Measurements from ENCODE around the gene SAFB2.
"Not testable (repeated sequence)": the region's sequence is repeated elsewhere in the genome, so short reads cannot be mapped to it uniquely, and the experiment has no call there.

Gene SAFB2

DNA sequence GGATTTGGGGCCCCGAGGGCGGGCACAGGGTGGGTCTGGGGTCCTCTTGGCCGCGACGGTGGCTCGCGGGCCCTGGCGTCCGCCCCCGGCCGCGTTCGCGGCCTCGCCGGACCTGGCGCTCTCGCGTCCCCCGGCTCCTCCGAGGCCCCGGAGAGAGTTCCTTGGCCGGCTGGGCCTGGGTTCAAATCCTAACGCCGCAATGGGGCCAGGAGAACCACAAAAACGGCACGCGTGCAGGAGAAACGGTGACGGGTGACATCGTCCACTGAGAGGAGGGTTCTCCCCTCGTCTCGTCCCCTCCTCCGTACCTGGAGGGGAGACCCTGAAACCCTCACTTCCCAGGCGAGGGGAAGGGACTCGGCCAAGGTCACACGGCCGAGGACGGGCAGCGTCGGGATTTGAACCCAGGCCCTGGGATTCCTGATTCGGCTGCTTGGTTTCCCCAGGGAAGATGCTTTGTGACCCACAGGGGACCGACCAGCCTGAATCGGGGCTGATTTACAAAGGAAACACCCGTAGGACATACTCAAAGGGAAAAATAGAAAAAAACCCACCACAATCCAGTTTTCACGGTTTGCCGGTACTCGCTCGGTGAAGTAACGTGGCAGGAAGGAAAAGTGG, 931 bp upstream of the SAFB2 start:
- H3K27ac ChIP-seq (ENCODE audit: low read depth, low read length) = peak overlapping the region; percentile 89
- H3K36me3 ChIP-seq (ENCODE audit: insufficient read depth, low read length) = peaks cover 14% of the 10 kb centered on the region
- H3K79me2 ChIP-seq (ENCODE audit: control insufficient read depth, insufficient read depth, low read length, unreplicated experiment) = peaks cover 90% of the 10 kb centered on the region
- peak overlapping the region; percentile 82 for H2AFZ ChIP-seq (ENCODE audit: low read length, unreplicated experiment)
- peak overlapping the region; percentile 99 for H3K4me3 ChIP-seq (ENCODE audit: low read depth, low read length)
- no peaks in the 10 kb centered on the region for H3K27me3 ChIP-seq (ENCODE audit: insufficient read depth, low read length)
- peaks cover 43% of the 10 kb centered on the region for H3K4me1 ChIP-seq (ENCODE audit: control insufficient read depth, insufficient read depth, low read length, unreplicated experiment)

DNA sequence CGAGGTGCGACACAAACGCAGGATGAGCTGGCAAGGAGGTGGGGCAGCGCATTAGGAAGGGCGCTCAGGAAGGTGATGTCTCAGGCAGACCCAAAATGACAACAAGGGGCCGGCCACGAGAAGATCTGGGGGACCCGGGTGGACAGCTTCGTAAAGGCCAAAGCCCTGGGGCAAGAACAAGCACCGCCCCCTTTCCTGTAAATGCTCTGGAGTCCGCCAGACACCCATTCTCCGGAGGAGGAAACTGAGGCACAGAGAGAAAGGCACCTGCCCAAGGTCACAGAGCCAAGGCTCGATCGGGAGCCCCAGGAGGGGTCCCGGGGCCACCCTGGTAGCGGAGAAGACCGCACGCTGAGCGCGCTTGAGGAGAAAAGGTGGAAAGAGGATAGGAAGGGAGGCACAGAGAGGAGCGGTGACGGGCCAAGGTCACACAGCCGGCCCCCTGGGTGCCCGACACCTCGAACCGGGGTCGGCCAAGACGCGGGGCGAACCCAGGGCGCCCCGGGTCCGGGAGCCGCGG, 571 bp downstream of the SAFB2 start:
- Histone ChIP-seq H3K4me3 (ENCODE audit: low read depth, low read length) (peak overlapping the region; percentile 89), H3K4me1 (ENCODE audit: control insufficient read depth, insufficient read depth, low read length, unreplicated experiment) (peaks cover 36% of the 10 kb centered on the region), H3K27ac (ENCODE audit: low read depth, low read length) (peak overlapping the region; percentile 64; the same call in 1 of the 2 replicates), H3K79me2 (ENCODE audit: control insufficient read depth, insufficient read depth, low read length, unreplicated experiment) (peaks cover 95% of the 10 kb centered on the region), H3K36me3 (ENCODE audit: insufficient read depth, low read length) (0 out of 2 replicates have a peak, but pooled peaks cover 14% of the 10 kb centered on the region), H3K27me3 (ENCODE audit: insufficient read depth, low read length) (no peaks in the 10 kb centered on the region), H2AFZ (ENCODE audit: low read length, unreplicated experiment) (no peak overlapping the region)

DNA sequence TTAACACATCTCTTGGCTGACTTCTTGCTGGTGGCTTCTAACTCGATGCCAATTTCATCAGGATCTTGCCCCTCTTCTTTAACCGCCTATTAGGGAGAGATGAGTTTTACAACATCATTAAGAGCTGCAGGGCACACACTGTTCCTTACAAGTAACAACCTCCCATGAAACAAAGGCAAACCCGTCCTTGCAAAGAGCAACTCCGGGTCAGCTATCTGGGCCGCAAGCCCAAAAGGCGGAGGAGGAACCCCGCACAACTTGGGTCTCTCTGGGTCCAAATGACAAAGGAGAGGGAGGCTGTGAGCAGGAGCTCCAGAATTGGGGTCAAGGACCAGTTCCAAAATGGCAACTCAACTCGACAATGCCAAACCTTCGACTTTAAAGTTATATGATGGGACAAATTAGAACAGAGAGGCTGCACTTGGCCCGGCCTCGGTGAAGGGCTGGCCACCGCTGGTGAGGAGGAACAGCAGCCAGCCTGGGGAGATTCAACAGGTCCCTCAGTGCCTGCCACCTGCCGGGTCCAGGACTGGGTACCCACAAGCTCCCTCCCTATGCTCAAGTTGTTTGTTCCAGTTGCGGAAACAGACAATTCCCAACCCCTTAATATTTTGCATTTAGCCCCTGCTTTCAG, 1.1 kb downstream of the SAFB2 start:
- peaks cover 90% of the 10 kb centered on the region for H3K79me2 ChIP-seq (ENCODE audit: control insufficient read depth, insufficient read depth, low read length, unreplicated experiment)
- peaks cover 31% of the 10 kb centered on the region for H3K4me1 ChIP-seq (ENCODE audit: control insufficient read depth, insufficient read depth, low read length, unreplicated experiment)
- H3K27me3 ChIP-seq (ENCODE audit: insufficient read depth, low read length) = no peaks in the 10 kb centered on the region
- no peak overlapping the region for H3K27ac ChIP-seq (ENCODE audit: low read depth, low read length)
- H3K4me3 ChIP-seq (ENCODE audit: low read depth, low read length) = peak overlapping the region; percentile 89
- no peak overlapping the region for H2AFZ ChIP-seq (ENCODE audit: low read length, unreplicated experiment)
- 0 out of 2 replicates have a peak, but pooled peaks cover 17% of the 10 kb centered on the region for H3K36me3 ChIP-seq (ENCODE audit: insufficient read depth, low read length)

DNA sequence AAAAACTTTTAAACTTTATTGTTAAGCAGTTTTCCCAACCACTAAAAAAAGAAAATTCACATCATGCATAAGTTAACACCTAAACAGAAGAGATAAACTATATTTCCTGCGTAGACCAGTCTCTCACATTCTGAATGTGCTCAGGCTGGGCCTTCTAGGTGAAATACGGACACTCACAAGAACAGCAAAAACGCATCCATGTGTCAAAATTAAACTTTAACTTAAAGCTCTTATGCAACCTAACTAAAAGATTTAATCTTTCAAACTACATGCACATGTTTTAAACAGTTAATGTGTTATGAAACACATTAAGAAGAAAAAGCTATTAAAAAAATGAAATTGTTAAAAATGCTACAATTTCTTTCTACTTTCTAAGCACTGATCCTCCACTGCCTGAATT, 2.6 kb downstream of the SAFB2 start:
- H3K27me3 ChIP-seq (ENCODE audit: insufficient read depth, low read length) = no peaks in the 10 kb centered on the region
- 0 out of 2 replicates have a peak, but pooled peaks cover 23% of the 10 kb centered on the region for H3K36me3 ChIP-seq (ENCODE audit: insufficient read depth, low read length)
- H2AFZ ChIP-seq (ENCODE audit: low read length, unreplicated experiment) = no peak overlapping the region
- H3K79me2 ChIP-seq (ENCODE audit: control insufficient read depth, insufficient read depth, low read length, unreplicated experiment) = peaks cover 76% of the 10 kb centered on the region
- no peak overlapping the region for H3K27ac ChIP-seq (ENCODE audit: low read depth, low read length)
- peaks cover 29% of the 10 kb centered on the region for H3K4me1 ChIP-seq (ENCODE audit: control insufficient read depth, insufficient read depth, low read length, unreplicated experiment)
- H3K4me3 ChIP-seq (ENCODE audit: low read depth, low read length) = 0 out of 2 replicates have a peak overlapping the region, but pooled peaks have one; percentile 89

DNA sequence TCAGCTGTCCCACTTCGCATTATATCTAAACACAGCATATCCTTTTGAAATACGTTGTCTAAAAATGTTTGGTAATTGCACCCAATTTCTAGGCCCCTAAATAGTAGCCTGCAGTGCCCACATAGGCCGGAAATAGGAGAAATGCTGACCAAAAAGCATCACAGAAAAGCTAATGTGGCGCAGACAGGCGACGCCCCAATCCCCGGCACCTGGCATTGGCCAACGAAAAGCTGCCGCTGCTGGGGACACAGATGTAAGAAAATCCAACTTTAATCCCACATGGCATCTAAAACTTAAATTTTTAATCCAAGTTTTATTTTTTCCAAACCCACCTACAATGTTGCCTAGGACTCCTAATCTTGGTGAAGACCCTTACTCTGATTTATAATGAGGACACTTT, 4.0 kb downstream of the SAFB2 start:
- Histone ChIP-seq H3K79me2 (ENCODE audit: control insufficient read depth, insufficient read depth, low read length, unreplicated experiment) (peaks cover 67% of the 10 kb centered on the region), H3K4me1 (ENCODE audit: control insufficient read depth, insufficient read depth, low read length, unreplicated experiment) (peaks cover 28% of the 10 kb centered on the region), H2AFZ (ENCODE audit: low read length, unreplicated experiment) (no peak overlapping the region), H3K27me3 (ENCODE audit: insufficient read depth, low read length) (no peaks in the 10 kb centered on the region), H3K27ac (ENCODE audit: low read depth, low read length) (no peak overlapping the region), H3K4me3 (ENCODE audit: low read depth, low read length) (no peak overlapping the region), H3K36me3 (ENCODE audit: insufficient read depth, low read length) (peaks cover 30% of the 10 kb centered on the region)

DNA sequence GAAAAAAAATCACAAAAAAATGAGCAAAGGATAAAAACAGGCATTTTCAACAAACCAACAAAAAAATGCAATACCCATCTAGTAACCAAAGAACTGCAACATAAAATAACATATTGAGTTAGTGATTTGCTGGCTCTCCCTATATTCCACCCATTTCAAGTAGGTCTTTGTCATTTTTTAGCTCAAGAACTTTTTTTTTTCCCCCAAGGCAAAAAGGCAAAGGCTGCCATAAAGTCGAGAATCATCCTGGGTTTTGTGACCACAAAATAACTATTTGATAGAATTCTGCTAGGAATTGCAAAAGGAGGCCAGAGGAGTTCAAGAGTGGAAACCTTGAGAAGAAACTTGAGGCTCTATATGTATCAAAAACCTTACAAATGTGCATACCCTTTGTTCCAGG, 5.5 kb downstream of the SAFB2 start:
- H3K27ac ChIP-seq (ENCODE audit: low read depth, low read length) = no peak overlapping the region
- no peak overlapping the region for H2AFZ ChIP-seq (ENCODE audit: low read length, unreplicated experiment)
- no peaks in the 10 kb centered on the region for H3K27me3 ChIP-seq (ENCODE audit: insufficient read depth, low read length)
- H3K4me3 ChIP-seq (ENCODE audit: low read depth, low read length) = no peak overlapping the region
- peaks cover 28% of the 10 kb centered on the region for H3K4me1 ChIP-seq (ENCODE audit: control insufficient read depth, insufficient read depth, low read length, unreplicated experiment)
- peaks cover 60% of the 10 kb centered on the region for H3K79me2 ChIP-seq (ENCODE audit: control insufficient read depth, insufficient read depth, low read length, unreplicated experiment)
- peaks cover 40% of the 10 kb centered on the region for H3K36me3 ChIP-seq (ENCODE audit: insufficient read depth, low read length)

DNA sequence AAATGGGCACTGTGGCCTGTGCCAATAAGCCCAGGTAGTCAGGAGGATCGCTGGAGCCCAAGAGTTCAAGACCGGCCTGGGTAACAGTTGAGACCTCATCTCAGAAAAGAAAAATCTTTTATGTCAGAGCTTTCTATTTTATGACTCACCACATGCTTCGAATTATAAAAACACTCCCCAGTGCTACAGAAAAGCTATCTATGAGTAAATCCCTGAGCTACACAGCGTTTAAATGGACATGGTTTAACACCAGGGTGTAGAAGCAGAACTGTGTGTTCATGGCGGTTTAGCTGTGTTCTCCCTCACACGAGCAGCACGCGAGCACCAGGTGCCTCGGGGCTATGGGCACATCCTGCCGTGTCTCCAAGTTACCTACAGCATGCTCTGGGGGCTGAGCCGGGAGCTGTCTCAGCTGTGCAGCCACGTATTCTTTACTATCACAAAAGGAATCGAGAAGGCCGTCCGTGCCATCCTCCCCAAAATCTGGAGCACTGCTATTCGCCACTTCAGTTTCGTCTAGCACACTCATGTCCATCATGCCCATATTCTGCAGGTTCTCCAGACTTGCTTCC, 6.7 kb downstream of the SAFB2 start:
- peaks cover 24% of the 10 kb centered on the region for H3K4me1 ChIP-seq (ENCODE audit: control insufficient read depth, insufficient read depth, low read length, unreplicated experiment)
- H3K27ac ChIP-seq (ENCODE audit: low read depth, low read length) = no peak overlapping the region
- H3K27me3 ChIP-seq (ENCODE audit: insufficient read depth, low read length) = no peaks in the 10 kb centered on the region
- H3K36me3 ChIP-seq (ENCODE audit: insufficient read depth, low read length) = peaks cover 42% of the 10 kb centered on the region
- no peak overlapping the region for H2AFZ ChIP-seq (ENCODE audit: low read length, unreplicated experiment)
- H3K79me2 ChIP-seq (ENCODE audit: control insufficient read depth, insufficient read depth, low read length, unreplicated experiment) = peaks cover 47% of the 10 kb centered on the region
- H3K4me3 ChIP-seq (ENCODE audit: low read depth, low read length) = no peak overlapping the region

DNA sequence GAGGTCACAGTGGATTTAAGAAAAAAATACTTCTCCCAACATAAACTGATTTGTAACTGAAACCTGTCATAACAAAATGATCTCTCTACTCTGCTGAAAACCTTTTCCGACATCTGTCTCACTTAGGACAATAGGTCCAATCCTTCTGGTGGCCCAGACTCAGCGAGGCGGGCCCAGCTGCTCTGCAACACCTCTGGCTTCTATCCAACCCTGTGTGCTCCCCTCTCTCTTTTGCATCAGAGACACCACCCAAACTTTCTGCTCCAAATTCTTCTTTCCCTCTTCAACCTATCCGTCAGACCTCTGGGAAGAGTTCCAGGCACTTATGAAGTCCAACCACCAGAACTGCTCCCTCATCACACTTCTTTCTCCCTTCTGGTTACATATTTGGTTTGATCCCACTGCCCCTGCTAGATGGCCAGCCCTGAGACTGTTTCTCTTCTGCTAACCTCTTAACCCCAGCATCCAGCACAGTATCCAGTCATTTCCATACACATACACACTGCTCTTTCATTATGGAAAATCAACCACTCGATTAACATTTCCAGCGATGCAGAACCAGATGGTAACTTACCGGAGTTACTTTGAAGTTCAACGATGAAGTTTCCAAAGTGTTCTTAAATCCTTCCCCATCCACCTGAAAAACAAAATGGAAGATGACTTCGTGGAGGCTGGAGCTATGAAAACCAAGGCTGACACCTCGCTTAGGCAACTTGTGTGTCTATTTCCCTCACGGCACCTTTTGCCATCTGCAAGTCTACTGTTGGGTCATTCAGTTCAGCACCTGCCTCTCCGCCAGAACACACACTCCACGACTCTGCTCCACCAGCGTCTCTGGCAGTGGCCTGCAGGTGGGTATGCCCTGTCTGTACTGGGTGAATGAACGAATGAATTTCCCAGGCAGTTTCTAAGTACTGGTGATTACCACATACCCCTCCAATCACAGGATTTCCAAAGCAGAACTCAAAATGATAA, 9.4 kb downstream of the SAFB2 start:
- Histone ChIP-seq H3K27ac (ENCODE audit: low read depth, low read length) (no peak overlapping the region), H3K79me2 (ENCODE audit: control insufficient read depth, insufficient read depth, low read length, unreplicated experiment) (peaks cover 25% of the 10 kb centered on the region), H3K36me3 (ENCODE audit: insufficient read depth, low read length) (peaks cover 45% of the 10 kb centered on the region), H2AFZ (ENCODE audit: low read length, unreplicated experiment) (no peak overlapping the region), H3K4me3 (ENCODE audit: low read depth, low read length) (no peak overlapping the region), H3K4me1 (ENCODE audit: control insufficient read depth, insufficient read depth, low read length, unreplicated experiment) (peaks cover 13% of the 10 kb centered on the region), H3K27me3 (ENCODE audit: insufficient read depth, low read length) (no peaks in the 10 kb centered on the region)

DNA sequence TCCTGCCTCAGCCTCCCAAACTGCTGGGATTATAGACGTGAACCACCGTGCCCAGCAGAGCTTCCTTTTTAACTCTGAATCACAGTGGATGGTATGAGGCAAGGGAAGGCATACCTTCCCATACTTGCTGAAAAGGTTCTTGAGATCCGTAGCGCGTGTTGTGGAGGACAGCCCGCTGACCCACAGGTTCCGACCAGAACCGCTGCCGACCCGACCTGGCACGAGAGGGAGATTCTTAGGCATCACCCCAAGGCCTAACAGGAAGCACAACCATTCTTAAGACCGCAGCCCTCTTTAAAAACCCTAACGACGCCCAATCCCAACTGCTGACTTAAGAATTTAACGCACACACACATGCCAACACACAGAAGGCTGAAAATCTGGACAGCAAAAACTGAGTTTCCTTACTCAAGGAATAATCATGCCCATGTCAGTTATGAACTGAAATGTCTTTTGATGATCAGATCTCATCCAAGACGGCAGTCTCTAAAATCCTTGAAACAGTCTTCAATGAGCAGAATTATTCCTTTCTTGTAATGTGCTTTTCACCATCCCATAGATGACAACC, 12.6 kb downstream of the SAFB2 start:
- peaks cover 23% of the 10 kb centered on the region for H3K79me2 ChIP-seq (ENCODE audit: control insufficient read depth, insufficient read depth, low read length, unreplicated experiment)
- no peaks in the 10 kb centered on the region for H3K27me3 ChIP-seq (ENCODE audit: insufficient read depth, low read length)
- H3K4me3 ChIP-seq (ENCODE audit: low read depth, low read length) = no peak overlapping the region
- H2AFZ ChIP-seq (ENCODE audit: low read length, unreplicated experiment) = no peak overlapping the region
- H3K27ac ChIP-seq (ENCODE audit: low read depth, low read length) = no peak overlapping the region
- H3K4me1 ChIP-seq (ENCODE audit: control insufficient read depth, insufficient read depth, low read length, unreplicated experiment) = peaks cover 5% of the 10 kb centered on the region
- peaks cover 28% of the 10 kb centered on the region for H3K36me3 ChIP-seq (ENCODE audit: insufficient read depth, low read length)

DNA sequence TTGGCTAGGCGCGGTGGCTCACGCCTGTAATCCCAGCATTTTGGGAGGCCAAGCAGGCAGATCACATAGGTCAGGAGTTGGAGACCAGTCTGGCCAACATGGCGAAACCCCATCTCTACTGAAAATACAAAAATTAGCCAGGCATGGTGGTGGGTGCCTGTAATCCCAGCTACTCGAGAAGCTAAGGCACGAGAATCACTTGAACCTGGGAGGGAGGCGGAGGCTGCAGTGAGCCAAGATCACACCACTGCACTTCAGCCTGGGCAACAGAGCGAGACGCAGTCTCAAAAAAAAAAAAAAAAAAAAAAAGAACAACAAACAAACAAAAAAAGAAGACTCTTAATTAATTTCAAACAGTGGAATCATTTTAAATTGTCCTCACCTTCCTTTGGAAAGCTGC, 13.8 kb downstream of the SAFB2 start:
- H3K27me3 ChIP-seq (ENCODE audit: insufficient read depth, low read length); H3K4me1 ChIP-seq (ENCODE audit: control insufficient read depth, insufficient read depth, low read length, unreplicated experiment); H3K4me3 ChIP-seq (ENCODE audit: low read depth, low read length); H2AFZ ChIP-seq (ENCODE audit: low read length, unreplicated experiment); H3K27ac ChIP-seq (ENCODE audit: low read depth, low read length): not testable (repeated sequence)
- H3K36me3 ChIP-seq (ENCODE audit: insufficient read depth, low read length) = peaks cover 23% of the 10 kb centered on the region
- H3K79me2 ChIP-seq (ENCODE audit: control insufficient read depth, insufficient read depth, low read length, unreplicated experiment) = peaks cover 18% of the 10 kb centered on the region
